Cardiac fibroblast (primary cell): ENCODE data around the gene EMX1.

Experiments used
- DNase-seq, 2 donors: peaks; one replicate each; pipeline versions ENCODE4 v3.0.0 to v3.0.0-alpha.2; 2010; ENCODE audit warnings: low read depth in 2 of 2
- H3K4me3 ChIP-seq, 2 donors: replicated peaks in 1 of 2; 1 replicate in 1 of 2; 2 replicates in 1 of 2; pipeline ENCODE4 v1.5.1; 2011; ENCODE audit warnings: low read depth in 2 of 2, low read length in 2 of 2, mild to moderate bottlenecking in 2 of 2, moderate library complexity in 1 of 2
- CTCF ChIP-seq: IDR thresholded peaks from one replicate; pipeline ENCODE4 v1.5.1; 2011; ENCODE audit warnings: low read depth, mild to moderate bottlenecking, low read length, inconsistent platforms

EMX1 gene

GRCh38 chr2:72971036-72971435 lies 53.7 kb downstream of the EMX1 start:
- H3K4me3 ChIP-seq: no peak overlapping the region
- no peak for TF ChIP-seq CTCF
- no peak for DNase-seq

GRCh38 chr2:72972352-72973136 lies 55.2 kb downstream of the EMX1 start:
- no peak for TF ChIP-seq CTCF
- no peak overlapping the region for H3K4me3 ChIP-seq
- no peak for DNase-seq

GRCh38 chr2:72973137-72973535 lies 55.8 kb downstream of the EMX1 start:
- H3K4me3 ChIP-seq: no peak overlapping the region
- no peak for TF ChIP-seq CTCF
- DNase-seq: no peak

GRCh38 chr2:72973566-72974435 lies 56.5 kb downstream of the EMX1 start:
- peak; percentile 93 for TF ChIP-seq CTCF
- no peak overlapping the region for H3K4me3 ChIP-seq
- peak; percentile 69 to 71 for DNase-seq

GRCh38 chr2:72974436-72974754 lies 57.1 kb downstream of the EMX1 start:
- H3K4me3 ChIP-seq: no peak overlapping the region
- TF ChIP-seq CTCF: no peak
- no peak for DNase-seq

- DNase-seq: no peak
These were observed 57.7 kb downstream of the EMX1 start for GRCh38 chr2:72975017-72975416.

More at GRCh38 chr2:72975017-72975416, 57.7 kb downstream of the EMX1 start:
- TF ChIP-seq CTCF: no peak
- H3K4me3 ChIP-seq: no peak overlapping the region
